ENCODE data around the gene TMEM52. TPM values are rescaled to one million over a fixed set of nuclear protein-coding genes. Genes with fewer than 3 reads are reported as not detected.

TMEM52 gene
- total and polyA plus RNA-seq, 9 donors, result 0.42 to 3.3 (median 2.3) TPM

DNA sequence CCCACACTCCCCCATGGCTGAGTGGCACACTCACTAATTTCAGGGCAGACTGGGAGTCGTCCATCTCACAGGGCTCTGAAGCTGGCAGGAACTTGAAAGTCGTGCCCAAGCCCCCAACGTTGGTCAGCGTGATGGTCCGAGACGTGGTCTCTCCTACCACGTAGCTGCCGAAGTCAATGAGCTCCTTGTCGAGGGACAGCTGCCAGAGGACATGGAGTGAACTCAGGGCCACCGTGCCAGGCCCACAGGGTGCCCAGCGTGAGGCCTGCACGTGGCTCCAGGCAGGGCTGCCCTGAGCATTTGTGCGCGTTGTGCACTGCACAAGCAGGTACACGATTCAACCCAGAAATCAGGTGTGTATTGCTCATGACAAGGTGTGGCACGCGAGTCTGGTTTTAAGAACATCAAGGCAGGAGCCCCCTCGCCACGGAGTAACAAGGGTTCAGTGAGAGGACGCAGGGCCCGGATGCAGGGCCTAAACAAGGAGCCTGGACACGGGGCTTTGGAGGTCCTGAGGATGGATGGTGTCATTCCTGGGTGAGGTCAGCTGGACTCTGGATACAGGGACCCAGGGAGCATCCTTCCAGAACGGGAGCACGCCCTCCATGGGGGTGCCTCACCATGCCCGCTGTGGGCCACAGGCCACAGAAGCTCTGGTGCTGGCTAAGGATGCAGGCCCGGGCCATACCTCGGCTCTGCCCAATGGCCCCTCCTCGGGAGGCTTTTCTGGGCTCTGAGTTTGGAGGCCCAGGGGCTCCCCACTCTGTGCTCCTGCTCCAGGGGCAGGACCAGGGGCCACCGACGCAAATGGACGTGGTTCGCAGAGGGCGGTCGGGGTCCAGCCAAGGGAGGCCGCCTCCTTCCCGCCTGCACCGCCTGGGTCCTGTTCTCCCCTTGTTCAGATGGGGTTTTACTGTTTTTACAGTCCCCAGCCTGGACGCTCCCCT is 37.8 kb upstream of the TMEM52 start:
- intact Hi-C loops (cut with DNase I), result loop anchor here in 3 of 4 donors (5.0 kb wide), 2 partner anchors 85 to 90 kb away; no protein-coding TSS in a partner anchor
- Histone ChIP-seq H3K4me1 (ENCODE audit: insufficient read depth) (peaks cover 1% of the 10 kb centered on the region), H3K27ac (no peak overlapping the region), H3K4me3 (no peak overlapping the region), H3K36me3 (no peaks in the 10 kb centered on the region), H3K27me3 (no peaks in the 10 kb centered on the region), H3K9me3 (no peaks in the 10 kb centered on the region)
- TF ChIP-seq, protein P1, sequence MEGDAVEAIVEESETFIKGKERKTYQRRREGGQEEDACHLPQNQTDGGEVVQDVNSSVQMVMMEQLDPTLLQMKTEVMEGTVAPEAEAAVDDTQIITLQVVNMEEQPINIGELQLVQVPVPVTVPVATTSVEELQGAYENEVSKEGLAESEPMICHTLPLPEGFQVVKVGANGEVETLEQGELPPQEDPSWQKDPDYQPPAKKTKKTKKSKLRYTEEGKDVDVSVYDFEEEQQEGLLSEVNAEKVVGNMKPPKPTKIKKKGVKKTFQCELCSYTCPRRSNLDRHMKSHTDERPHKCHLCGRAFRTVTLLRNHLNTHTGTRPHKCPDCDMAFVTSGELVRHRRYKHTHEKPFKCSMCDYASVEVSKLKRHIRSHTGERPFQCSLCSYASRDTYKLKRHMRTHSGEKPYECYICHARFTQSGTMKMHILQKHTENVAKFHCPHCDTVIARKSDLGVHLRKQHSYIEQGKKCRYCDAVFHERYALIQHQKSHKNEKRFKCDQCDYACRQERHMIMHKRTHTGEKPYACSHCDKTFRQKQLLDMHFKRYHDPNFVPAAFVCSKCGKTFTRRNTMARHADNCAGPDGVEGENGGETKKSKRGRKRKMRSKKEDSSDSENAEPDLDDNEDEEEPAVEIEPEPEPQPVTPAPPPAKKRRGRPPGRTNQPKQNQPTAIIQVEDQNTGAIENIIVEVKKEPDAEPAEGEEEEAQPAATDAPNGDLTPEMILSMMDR (IDR thresholded peaks at IDR 0.05), result no peak
- TF ChIP-seq POLR2A (IDR thresholded peaks at IDR 0.05) (no peak), EP300 (IDR thresholded peaks at IDR 0.05) (no peak)
- DNase-seq, result no peak
- 91 to 94% (median 91%) methylated on average over 37 to 38 of the region's 38 CpGs for WGBS, 3 donors

DNA sequence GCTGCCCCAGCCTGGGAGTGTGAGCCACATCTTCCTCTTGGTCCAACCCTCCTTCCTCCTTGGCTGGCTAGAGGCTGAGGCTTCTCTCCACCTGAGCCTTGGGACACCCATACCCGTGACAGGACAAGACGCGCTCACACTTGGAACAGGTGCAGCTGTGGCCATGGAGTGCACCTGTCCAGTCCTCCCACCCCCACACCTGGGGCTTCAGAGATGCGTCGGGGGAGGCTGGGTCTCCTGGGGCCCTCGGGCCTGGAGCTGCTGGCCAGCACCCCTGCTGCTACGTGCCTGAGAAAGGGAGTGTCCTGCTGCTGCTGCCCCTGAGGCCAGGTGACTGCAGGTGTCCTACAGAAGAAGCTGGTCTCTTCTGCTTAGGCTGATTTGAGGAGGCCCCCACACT is 37.0 kb upstream of the TMEM52 start:
- Histone ChIP-seq H3K36me3 (no peaks in the 10 kb centered on the region), H3K27ac (no peak overlapping the region), H3K27me3 (no peaks in the 10 kb centered on the region), H3K4me1 (ENCODE audit: insufficient read depth) (peaks cover 1% of the 10 kb centered on the region), H3K4me3 (no peak overlapping the region), H3K9me3 (no peaks in the 10 kb centered on the region)
- WGBS, 3 donors, result 61 to 70% (median 65%) methylated on average over 6 to 7 of the region's 7 CpGs
- TF ChIP-seq, protein P1 (IDR thresholded peaks at IDR 0.05), result no peak
- TF ChIP-seq POLR2A (IDR thresholded peaks at IDR 0.05), result no peak
- no peak for TF ChIP-seq EP300 (IDR thresholded peaks at IDR 0.05)
- DNase-seq, result no peak
- intact Hi-C loops (cut with DNase I), result loop anchor here in 3 of 4 donors (5.0 kb wide), 2 partner anchors 86 to 91 kb away; no protein-coding TSS in a partner anchor

DNA sequence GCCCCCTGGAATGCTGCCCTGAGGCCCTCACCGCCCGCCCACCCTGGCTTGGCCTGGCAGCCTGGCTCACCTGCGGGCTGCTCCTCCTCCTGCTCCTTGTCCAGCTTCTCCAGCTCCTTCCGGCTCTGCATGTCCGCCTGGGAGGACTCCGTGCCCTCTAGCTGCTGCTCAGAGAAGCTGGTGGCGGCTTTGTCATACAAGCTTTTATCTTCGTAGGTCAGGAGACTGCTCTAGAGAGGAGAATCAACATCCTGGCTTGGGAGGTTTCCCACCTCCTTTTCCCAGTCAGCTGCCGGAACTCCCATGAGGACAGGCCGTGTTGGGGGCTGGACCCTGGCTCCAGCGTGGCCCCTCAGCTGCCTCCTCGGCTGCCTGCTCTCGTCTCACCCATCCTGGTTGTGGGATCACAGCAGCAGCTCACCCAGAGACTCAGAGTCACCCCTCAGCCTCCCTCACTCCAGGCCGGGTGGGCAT is 36.6 kb upstream of the TMEM52 start:
- intact Hi-C loops (cut with DNase I), result loop anchor here in 3 of 4 donors (5.0 kb wide), 2 partner anchors 87 to 92 kb away; no protein-coding TSS in a partner anchor
- no peaks in the 10 kb centered on the region for H3K27me3 ChIP-seq

DNA sequence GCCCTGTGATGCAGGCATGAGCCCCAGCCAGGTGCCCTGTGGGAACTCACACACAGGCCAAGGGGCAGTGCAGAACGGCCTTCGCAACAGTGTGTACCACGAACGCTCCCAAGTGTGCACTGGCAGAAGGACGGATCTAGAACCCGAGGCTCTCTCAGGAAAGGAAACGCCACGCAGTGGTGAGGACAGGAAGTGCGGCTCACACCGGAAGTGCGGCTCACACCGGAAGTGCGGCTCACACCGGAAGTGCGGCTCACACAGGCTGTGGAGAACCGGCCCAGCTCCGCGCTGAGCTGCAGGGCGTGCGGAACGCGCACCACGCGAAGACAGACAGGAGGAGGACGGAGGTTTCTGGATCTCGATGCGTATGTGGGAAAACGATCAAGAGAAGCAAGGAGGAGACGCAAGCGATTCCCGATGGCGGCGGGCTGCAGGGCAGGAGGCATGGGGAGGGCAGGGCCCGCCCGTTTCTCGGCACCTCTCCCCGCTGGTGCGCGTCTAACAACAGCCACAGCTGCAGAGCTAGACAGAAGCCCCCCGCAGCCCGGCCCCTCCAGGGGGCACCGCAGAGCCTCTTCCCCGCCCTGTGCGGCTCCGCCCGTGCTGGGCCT is 35.9 kb upstream of the TMEM52 start:
- 81 to 90% (median 88%) methylated on average over 46 of the region's 46 CpGs for WGBS, 3 donors
- Histone ChIP-seq H3K27me3 (no peaks in the 10 kb centered on the region), H3K4me1 (ENCODE audit: insufficient read depth) (peaks cover 1% of the 10 kb centered on the region), H3K4me3 (no peak overlapping the region), H3K9me3 (no peaks in the 10 kb centered on the region), H3K36me3 (no peaks in the 10 kb centered on the region), H3K27ac (no peak overlapping the region)
- intact Hi-C loops (cut with DNase I), result loop anchor here in 3 of 4 donors (5.0 kb wide), 2 partner anchors 87 to 92 kb away; no protein-coding TSS in a partner anchor
- no peak for DNase-seq
- TF ChIP-seq, protein P1 (IDR thresholded peaks at IDR 0.05), result no peak
- TF ChIP-seq POLR2A (IDR thresholded peaks at IDR 0.05), result no peak
- no peak for TF ChIP-seq EP300 (IDR thresholded peaks at IDR 0.05)

More for the DNA sequence above, 36.6 kb upstream of the TMEM52 start:
- Histone ChIP-seq H3K9me3 (no peaks in the 10 kb centered on the region), H3K27ac (no peak overlapping the region), H3K4me3 (no peak overlapping the region), H3K36me3 (no peaks in the 10 kb centered on the region), H3K4me1 (ENCODE audit: insufficient read depth) (peaks cover 1% of the 10 kb centered on the region)
- no peak for DNase-seq
- WGBS, 3 donors, result 39 to 44% (median 39%) methylated on average over 14 of the region's 14 CpGs
- TF ChIP-seq, protein P1 (IDR thresholded peaks at IDR 0.05), result no peak
- TF ChIP-seq EP300 (IDR thresholded peaks at IDR 0.05) (no peak), POLR2A (IDR thresholded peaks at IDR 0.05) (no peak)

Data from ovary (tissue), 9 donors.